Measurements from ENCODE around the gene ADORA3. TPM values are rescaled to one million over a fixed set of nuclear protein-coding genes. Genes with fewer than 3 reads are reported as not detected.

ADORA3 gene
- total RNA-seq, 2 experiments from 2014 or later: 0.15 TPM

GRCh38 chr1:111468717-111469100, 34.7 kb downstream of the ADORA3 start:
- CTCF ChIA-PET: interaction anchor here (0.7 to 1.8 kb wide), 3 partner anchors 10 to 29 kb away, joined by 3 to 6 read pairs (median 5); partner anchors contain the start of gene WDR77
- Mint-ChIP-seq H3K9me3 (no peaks in the 10 kb centered on the region), H3K27me3 (no peaks in the 10 kb centered on the region), H3K27ac (no peak overlapping the region), H3K4me3 (no peak overlapping the region), H3K4me1 (peaks cover 20% of the 10 kb centered on the region), H3K36me3 (ENCODE audit: low read depth) (peaks cover 22% of the 10 kb centered on the region)
- POLR2A ChIA-PET: no interaction called here
- DNase-seq: no peak

- Mint-ChIP-seq H3K9me3 (no peaks in the 10 kb centered on the region), H3K27me3 (no peaks in the 10 kb centered on the region), H3K36me3 (ENCODE audit: low read depth) (peaks cover 26% of the 10 kb centered on the region), H3K27ac (no peak overlapping the region), H3K4me1 (peaks cover 20% of the 10 kb centered on the region), H3K4me3 (no peak overlapping the region)
- POLR2A ChIA-PET: no interaction called here
- CTCF ChIA-PET: interaction anchor here (1.0 to 1.8 kb wide), 3 partner anchors 8 to 20 kb away, joined by 4 to 6 read pairs (median 5); partner anchors contain the start of gene WDR77
- peak; percentile 4 for DNase-seq
Observed at GRCh38 chr1:111467865-111468716, 35.3 kb downstream of the ADORA3 start.

GRCh38 chr1:111466480-111466879, 37.0 kb downstream of the ADORA3 start:
- Mint-ChIP-seq H3K27ac (no peak overlapping the region), H3K27me3 (no peaks in the 10 kb centered on the region), H3K9me3 (no peaks in the 10 kb centered on the region), H3K36me3 (ENCODE audit: low read depth) (peaks cover 35% of the 10 kb centered on the region), H3K4me3 (no peak overlapping the region), H3K4me1 (peaks cover 11% of the 10 kb centered on the region)
- ChIA-PET POLR2A (no interaction called here), CTCF (interaction anchor here (1.2 to 1.3 kb wide), 2 partner anchors 10 kb away, joined by 3 to 5 read pairs; no protein-coding TSS in a partner anchor)
- DNase-seq: no peak

DNA sequence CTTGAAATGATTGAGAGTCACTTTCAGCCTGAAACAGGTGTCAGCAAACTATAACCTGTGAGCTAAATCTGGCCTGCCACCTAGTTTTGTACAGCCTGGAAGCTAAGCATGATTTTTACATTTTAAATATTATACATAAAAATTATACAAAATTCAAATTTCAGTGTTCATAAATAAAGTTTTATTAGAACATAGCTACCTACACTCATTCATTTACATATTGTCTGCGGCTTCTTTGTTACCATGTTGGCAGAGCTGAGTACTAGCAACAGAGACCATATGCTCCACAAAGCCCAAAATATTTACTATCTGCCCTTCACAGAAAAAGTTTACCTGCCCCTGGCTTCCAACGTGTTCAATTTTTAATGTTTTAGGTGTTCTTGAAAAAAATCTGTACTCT, 37.7 kb downstream of the ADORA3 start:
- no peak overlapping the region for H3K27ac Mint-ChIP-seq
- no peaks in the 10 kb centered on the region for H3K27me3 Mint-ChIP-seq
- CTCF ChIA-PET: interaction anchor here (1.2 to 1.3 kb wide), 3 partner anchors 9 to 40 kb away, joined by 3 to 5 read pairs (median 3); no protein-coding TSS in a partner anchor
- no peak overlapping the region for H3K4me3 Mint-ChIP-seq
- no peaks in the 10 kb centered on the region for H3K9me3 Mint-ChIP-seq
- no peak for DNase-seq
- H3K36me3 Mint-ChIP-seq (ENCODE audit: low read depth): peaks cover 42% of the 10 kb centered on the region
- POLR2A ChIA-PET: no interaction called here
- peaks cover 11% of the 10 kb centered on the region for H3K4me1 Mint-ChIP-seq

GRCh38 chr1:111463029-111463683, 40.3 kb downstream of the ADORA3 start:
- no peaks in the 10 kb centered on the region for H3K9me3 Mint-ChIP-seq
- H3K4me1 Mint-ChIP-seq: peaks cover 11% of the 10 kb centered on the region
- no peak for DNase-seq
- peaks cover 62% of the 10 kb centered on the region for H3K36me3 Mint-ChIP-seq (ENCODE audit: low read depth)
- no peak overlapping the region for H3K27ac Mint-ChIP-seq
- ChIA-PET CTCF (interaction anchor here (0.7 to 1.2 kb wide), 3 partner anchors 10 to 47 kb away, joined by 4 to 5 read pairs (median 5); no protein-coding TSS in a partner anchor), POLR2A (interaction anchor here (1.3 kb wide), 1 partner anchor 13 kb away, joined by 10 read pairs; no protein-coding TSS in a partner anchor)
- H3K4me3 Mint-ChIP-seq: no peak overlapping the region
- H3K27me3 Mint-ChIP-seq: no peaks in the 10 kb centered on the region

DNA sequence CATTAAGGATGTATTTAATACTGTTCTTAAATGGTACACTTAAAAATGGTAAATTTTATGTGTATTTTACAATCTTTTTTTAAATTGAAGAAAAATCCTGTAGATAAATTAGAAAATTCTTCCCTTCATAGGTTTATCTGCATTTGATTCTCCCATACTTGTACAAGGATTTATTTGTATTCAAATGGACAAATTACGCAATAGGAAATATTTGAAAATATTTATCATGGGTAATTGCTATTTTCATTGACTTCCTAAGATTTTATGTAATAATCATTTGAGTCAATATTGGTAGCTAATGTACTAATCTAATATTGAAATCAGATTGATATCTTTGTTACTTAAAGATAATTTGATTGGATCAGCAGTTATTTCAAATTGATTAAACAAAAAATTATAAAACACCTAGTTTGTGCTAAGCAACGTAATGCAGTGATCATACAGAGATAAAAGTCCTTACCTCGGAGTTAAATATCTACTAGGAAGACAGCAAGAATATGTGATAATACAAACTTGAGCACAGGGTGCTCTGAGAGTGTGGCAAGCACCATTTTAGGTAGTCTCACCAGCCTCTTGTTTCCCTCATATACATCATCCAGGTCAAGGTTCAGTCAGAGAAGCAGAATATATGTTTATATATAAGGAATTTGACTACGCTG, 40.9 kb downstream of the ADORA3 start:
- CTCF ChIA-PET: interaction anchor here (0.6 to 1.7 kb wide), 5 partner anchors 10 to 1222 kb away, joined by 3 to 5 read pairs (median 4); no protein-coding TSS in a partner anchor
- DNase-seq: no peak
- peaks cover 68% of the 10 kb centered on the region for H3K36me3 Mint-ChIP-seq (ENCODE audit: low read depth)

DNA sequence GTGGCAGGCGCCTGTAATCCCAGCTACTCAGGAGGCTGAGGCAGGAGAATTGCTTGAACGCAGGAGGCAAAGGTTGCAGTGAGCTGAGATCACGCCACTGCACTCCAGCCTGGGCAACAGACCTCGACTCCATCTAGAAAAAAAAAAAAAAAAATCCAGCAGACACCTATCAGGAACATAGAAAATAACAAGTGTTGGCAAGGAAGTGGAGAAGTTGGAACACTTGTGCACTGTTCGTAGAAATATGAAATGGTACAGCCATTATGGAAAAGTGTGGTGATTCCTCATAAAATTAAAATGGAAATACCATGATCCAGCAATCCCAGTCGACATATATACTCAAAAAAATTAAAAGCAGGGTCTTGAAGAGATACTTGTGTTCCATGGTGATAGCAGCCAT, 41.7 kb downstream of the ADORA3 start:
- peaks cover 17% of the 10 kb centered on the region for H3K4me1 Mint-ChIP-seq
- H3K4me3 Mint-ChIP-seq: no peak overlapping the region
- CTCF ChIA-PET: interaction anchor here (0.6 to 1.7 kb wide), 3 partner anchors 9 to 1222 kb away, joined by 3 to 4 read pairs (median 4); no protein-coding TSS in a partner anchor
- H3K36me3 Mint-ChIP-seq (ENCODE audit: low read depth): peaks cover 71% of the 10 kb centered on the region
- no peak overlapping the region for H3K27ac Mint-ChIP-seq
- POLR2A ChIA-PET: interaction anchor here (1.3 kb wide), 1 partner anchor 11 kb away, joined by 10 read pairs; no protein-coding TSS in a partner anchor
- no peaks in the 10 kb centered on the region for H3K27me3 Mint-ChIP-seq
- no peaks in the 10 kb centered on the region for H3K9me3 Mint-ChIP-seq
- no peak for DNase-seq

More for the DNA sequence above, 40.9 kb downstream of the ADORA3 start:
- no peaks in the 10 kb centered on the region for H3K9me3 Mint-ChIP-seq
- no peak overlapping the region for H3K27ac Mint-ChIP-seq
- H3K27me3 Mint-ChIP-seq: no peaks in the 10 kb centered on the region
- no peak overlapping the region for H3K4me3 Mint-ChIP-seq
- POLR2A ChIA-PET: interaction anchor here (1.3 kb wide), 1 partner anchor 12 kb away, joined by 10 read pairs; no protein-coding TSS in a partner anchor
- peaks cover 13% of the 10 kb centered on the region for H3K4me1 Mint-ChIP-seq

DNA sequence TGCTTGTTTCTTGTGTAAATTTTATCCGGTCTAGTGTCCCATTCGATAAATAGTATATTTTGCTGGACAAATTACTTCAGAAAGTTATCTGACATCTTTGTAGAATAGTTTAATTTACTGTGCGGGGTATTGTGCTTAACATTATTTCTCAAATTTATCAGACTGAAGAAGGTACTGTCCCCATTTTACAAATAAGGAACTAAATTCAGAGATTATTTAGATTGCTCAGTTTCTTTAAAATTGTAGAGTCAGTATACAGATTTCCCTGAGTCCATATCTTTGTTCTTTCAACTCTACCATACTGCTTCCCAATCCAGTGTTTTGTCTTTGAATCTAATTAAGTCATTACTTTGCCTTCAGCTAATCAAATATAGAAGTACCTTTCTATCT, 47.8 kb downstream of the ADORA3 start:
- Mint-ChIP-seq H3K9me3 (no peaks in the 10 kb centered on the region), H3K27ac (peak overlapping the region; percentile 65), H3K27me3 (no peaks in the 10 kb centered on the region), H3K4me1 (peaks cover 62% of the 10 kb centered on the region), H3K4me3 (peak overlapping the region; percentile 32), H3K36me3 (ENCODE audit: low read depth) (peaks cover 84% of the 10 kb centered on the region)
- ChIA-PET POLR2A (no interaction called here), CTCF (interaction anchor here (2.1 kb wide), 1 partner anchor 10 kb away, joined by 5 read pairs; no protein-coding TSS in a partner anchor)
- no peak for DNase-seq

DNA sequence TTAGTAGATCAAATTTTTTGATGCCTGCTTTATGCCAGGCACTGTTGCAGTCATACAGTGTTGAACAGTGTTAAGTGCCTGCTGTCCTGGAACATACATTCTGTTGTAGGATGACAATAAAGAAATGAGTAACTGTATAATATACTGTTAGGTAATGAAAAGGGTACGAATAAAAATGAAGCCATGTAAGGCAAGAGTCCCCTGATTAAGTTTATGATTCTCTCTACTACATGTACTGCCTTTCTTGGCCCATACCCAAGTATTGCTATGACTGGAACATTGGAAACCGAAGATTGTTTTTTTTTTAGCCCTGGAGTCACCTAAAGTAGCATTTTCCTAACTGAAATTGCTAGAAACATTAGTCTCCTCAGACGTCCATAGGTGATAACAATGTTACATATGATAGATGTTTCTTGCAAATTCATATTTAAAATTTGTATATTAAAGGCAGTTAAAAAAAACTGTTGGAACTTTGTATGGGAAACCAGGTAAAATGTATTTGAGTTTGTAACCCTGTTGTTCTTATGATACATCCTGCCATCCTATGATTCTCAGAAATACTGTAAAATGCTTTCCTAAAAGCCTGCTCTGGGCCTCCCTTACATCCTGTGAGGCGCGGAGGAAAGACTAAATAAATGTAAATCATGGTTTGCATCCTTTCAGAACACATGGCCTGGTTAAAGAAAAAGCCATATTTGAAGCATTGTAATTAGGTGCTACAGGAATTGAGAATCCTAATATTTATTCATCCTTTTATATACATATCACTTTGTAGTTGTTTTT, 48.4 kb downstream of the ADORA3 start:
- Mint-ChIP-seq H3K4me1 (peaks cover 66% of the 10 kb centered on the region), H3K27me3 (no peaks in the 10 kb centered on the region), H3K9me3 (no peaks in the 10 kb centered on the region), H3K27ac (peak overlapping the region; percentile 65), H3K4me3 (peak overlapping the region; percentile 32), H3K36me3 (ENCODE audit: low read depth) (peaks cover 86% of the 10 kb centered on the region)
- DNase-seq: no peak
- CTCF ChIA-PET: interaction anchor here (2.1 kb wide), 1 partner anchor 11 kb away, joined by 5 read pairs; no protein-coding TSS in a partner anchor
- POLR2A ChIA-PET: no interaction called here

DNA sequence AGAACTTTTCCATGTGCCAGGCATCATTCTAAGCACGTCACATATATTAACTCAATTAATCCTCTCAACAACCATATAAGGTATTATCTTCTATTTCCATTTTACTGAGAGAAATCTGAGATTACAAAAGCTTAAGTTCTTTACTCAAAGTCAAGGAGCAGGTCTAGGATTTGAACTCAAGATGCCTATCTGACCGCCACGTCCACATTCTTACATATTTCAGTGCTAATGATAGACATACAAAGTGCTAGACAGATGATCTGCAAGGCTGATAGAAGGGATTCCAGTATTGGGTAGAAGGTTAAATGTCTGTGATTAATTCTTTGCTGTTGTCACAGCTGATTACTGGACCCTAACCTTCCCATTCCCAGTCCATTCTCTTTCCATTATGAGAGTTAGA, 49.7 kb downstream of the ADORA3 start:
- no peak overlapping the region for H3K4me3 Mint-ChIP-seq
- peaks cover 84% of the 10 kb centered on the region for H3K36me3 Mint-ChIP-seq (ENCODE audit: low read depth)
- H3K27ac Mint-ChIP-seq: peak overlapping the region; percentile 48
- CTCF ChIA-PET: interaction anchor here (0.6 to 1.6 kb wide), 5 partner anchors 9 to 474 kb away, joined by 4 to 7 read pairs (median 4); no protein-coding TSS in a partner anchor
- no peaks in the 10 kb centered on the region for H3K9me3 Mint-ChIP-seq
- peaks cover 71% of the 10 kb centered on the region for H3K4me1 Mint-ChIP-seq
- no peaks in the 10 kb centered on the region for H3K27me3 Mint-ChIP-seq
- POLR2A ChIA-PET: no interaction called here
- DNase-seq: no peak

DNA sequence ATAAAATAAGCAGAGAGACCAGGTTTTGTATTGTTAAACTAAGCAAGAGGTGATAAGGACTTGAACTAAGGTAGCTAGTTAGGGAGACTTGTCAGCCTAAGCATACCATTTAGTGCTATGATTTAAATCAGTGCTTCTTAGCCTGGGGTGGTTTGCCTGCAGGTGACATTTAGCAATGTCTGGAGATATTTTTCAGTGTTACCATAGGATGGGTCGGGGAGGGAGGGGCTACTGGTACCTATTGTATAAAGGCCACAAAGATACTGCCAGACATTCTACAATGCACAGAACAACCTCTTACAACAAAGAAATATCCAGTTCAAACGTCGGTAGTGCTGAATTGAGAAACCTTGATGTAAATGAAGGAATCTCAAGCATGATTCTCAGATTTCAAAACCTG, 50.9 kb downstream of the ADORA3 start:
- Mint-ChIP-seq H3K9me3 (no peaks in the 10 kb centered on the region), H3K27me3 (no peaks in the 10 kb centered on the region), H3K36me3 (ENCODE audit: low read depth) (peaks cover 78% of the 10 kb centered on the region), H3K27ac (no peak overlapping the region), H3K4me1 (peaks cover 78% of the 10 kb centered on the region), H3K4me3 (no peak overlapping the region)
- ChIA-PET POLR2A (interaction anchor here (0.7 kb wide), 1 partner anchor 20 kb away, joined by 8 read pairs; no protein-coding TSS in a partner anchor), CTCF (interaction anchor here (0.6 to 1.6 kb wide), 9 partner anchors 9 to 780 kb away, joined by 3 to 5 read pairs (median 4); no protein-coding TSS in a partner anchor)
- no peak for DNase-seq
